NCI-H460 (cell line): ENCODE measurements around the gene ZMIZ2. TPM values are rescaled to one million over a fixed set of nuclear protein-coding genes. Genes with fewer than 3 reads are reported as not detected.
"Not testable (repeated sequence)": the region's sequence is repeated elsewhere in the genome, so short reads cannot be mapped to it uniquely, and the experiment has no call there.

Experiments used
- DNase-seq: peaks from one replicate; pipeline ENCODE4 v3.0.0-alpha.2; 2016; ENCODE audit warnings: low read depth; ENCODE audit errors: extremely low read depth
- total RNA-seq: library from RNA; depleted of rRNA; stranded (reverse); fragments of >200 nt; shearing (Covaris generic); gene quantifications from 2 replicates; pipeline ENCODE4 v1.2.3, GENCODE V29; 2014

The ZMIZ2 gene
- total RNA-seq, 1 experiment from 2014 or later, result 20.9 TPM

GRCh38 chr7:44727158-44727936 is 21.3 kb upstream of the ZMIZ2 start:
- no peak for DNase-seq

- DNase-seq, result no peak
These were observed 20.7 kb upstream of the ZMIZ2 start for GRCh38 chr7:44727937-44728262.

- DNase-seq, result no peak
These were observed 18.6 kb upstream of the ZMIZ2 start for GRCh38 chr7:44729949-44730590.

- not testable (repeated sequence) for DNase-seq
These were observed 15.7 kb upstream of the ZMIZ2 start for GRCh38 chr7:44732971-44733370.

- peak; percentile 62 for DNase-seq
These were observed 14.8 kb upstream of the ZMIZ2 start for GRCh38 chr7:44733708-44734481.

- DNase-seq, result peak; percentile 96
These were observed 13.1 kb upstream of the ZMIZ2 start for GRCh38 chr7:44735403-44736165.

GRCh38 chr7:44736896-44737295 is 11.8 kb upstream of the ZMIZ2 start:
- no peak for DNase-seq

- DNase-seq, result no peak
These were observed 10.5 kb upstream of the ZMIZ2 start for GRCh38 chr7:44738051-44738723.

- DNase-seq, result no peak
These were observed 9.6 kb upstream of the ZMIZ2 start for GRCh38 chr7:44738876-44739665.

- no peak for DNase-seq
These were observed 8.6 kb upstream of the ZMIZ2 start for GRCh38 chr7:44740055-44740454.

- DNase-seq, result no peak
These were observed 4.9 kb upstream of the ZMIZ2 start for GRCh38 chr7:44743750-44744149.

GRCh38 chr7:44748948-44749731 is 493 bp downstream of the ZMIZ2 start:
- no peak for DNase-seq

- DNase-seq, result no peak
These were observed 1.3 kb downstream of the ZMIZ2 start for GRCh38 chr7:44749992-44750391.

GRCh38 chr7:44750424-44750823 is 1.8 kb downstream of the ZMIZ2 start:
- no peak for DNase-seq

GRCh38 chr7:44750921-44751571 is 2.4 kb downstream of the ZMIZ2 start:
- no peak for DNase-seq

GRCh38 chr7:44752822-44753221 is 4.2 kb downstream of the ZMIZ2 start:
- no peak for DNase-seq

GRCh38 chr7:44754802-44755697 is 6.4 kb downstream of the ZMIZ2 start:
- no peak for DNase-seq
